H9 (cell line): ENCODE measurements around the gene MBD5. TPM values are rescaled to one million over a fixed set of nuclear protein-coding genes. Genes with fewer than 3 reads are reported as not detected.
A peak's percentile ranks its signal among the peaks of the same experiment; 100 is the strongest.
"Not testable (repeated sequence)": the region's sequence is repeated elsewhere in the genome, so short reads cannot be mapped to it uniquely, and the experiment has no call there.

ENCODE experiments used
- DNase-seq: peaks from one replicate; pipeline ENCODE4 v3.0.0-alpha.2; 2017
- H2AFZ ChIP-seq: one replicate; pipeline ENCODE4 v1.6.1; 2013; ENCODE audit warnings: mild to moderate bottlenecking, low read length, control low read depth, moderate library complexity
- H2AK5ac ChIP-seq: 2 replicates; pipeline ENCODE4 v1.6.1; 2013; ENCODE audit warnings: low read length, control low read depth, mixed read lengths; ENCODE audit not compliant: insufficient read length
- H2BK120ac ChIP-seq: one replicate; pipeline ENCODE4 v1.6.1; 2013; ENCODE audit warnings: low read depth, mild to moderate bottlenecking, low read length, control low read depth, inconsistent platforms; ENCODE audit not compliant: poor library complexity, severe bottlenecking
- H2BK12ac ChIP-seq: 2 replicates; pipeline ENCODE4 v1.6.1; 2013; ENCODE audit warnings: low read length, control low read depth, mixed read lengths, low read depth; ENCODE audit not compliant: insufficient read length
- H2BK15ac ChIP-seq: 2 replicates; pipeline ENCODE4 v1.6.1; 2013; ENCODE audit warnings: low read depth, low read length, control low read depth
- H2BK20ac ChIP-seq: one replicate; pipeline ENCODE4 v1.6.1; 2013; ENCODE audit warnings: low read depth, mild to moderate bottlenecking, low read length, control low read depth, inconsistent platforms; ENCODE audit not compliant: poor library complexity, severe bottlenecking
- H2BK5ac ChIP-seq: 2 replicates; pipeline ENCODE4 v1.6.1; 2013; ENCODE audit warnings: low read length, control low read depth, mixed read lengths; ENCODE audit not compliant: insufficient read length
- H3K14ac ChIP-seq: 2 replicates; pipeline ENCODE4 v1.6.1; 2013; ENCODE audit warnings: low read length, control low read depth; ENCODE audit not compliant: insufficient read depth
- H3K18ac ChIP-seq: 2 replicates; pipeline ENCODE4 v1.6.1; 2013; ENCODE audit warnings: low read depth, mild to moderate bottlenecking, mixed read lengths, low read length, control low read depth; ENCODE audit not compliant: insufficient read length
- H3K23ac ChIP-seq: 2 replicates; pipeline ENCODE4 v1.6.1; 2013; ENCODE audit warnings: low read length, control low read depth, mixed read lengths, low read depth; ENCODE audit not compliant: insufficient read length
- H3K23me2 ChIP-seq: 2 replicates; pipeline ENCODE4 v1.6.1; 2013; ENCODE audit warnings: low read depth, mild to moderate bottlenecking, mixed read lengths, low read length, control low read depth; ENCODE audit not compliant: insufficient read length, poor library complexity, severe bottlenecking
- H3K27ac ChIP-seq: 2 replicates; pipeline ENCODE4 v1.5.1; 2013; ENCODE audit warnings: low read length, control low read depth, mixed read lengths, low read depth; ENCODE audit not compliant: insufficient read length
- H3K27me3 ChIP-seq: 2 replicates; pipeline ENCODE4 v1.6.1; 2013; ENCODE audit warnings: low read length, control low read depth, inconsistent platforms; ENCODE audit not compliant: insufficient read depth
- H3K4ac ChIP-seq: 2 replicates; pipeline ENCODE4 v1.6.1; 2013; ENCODE audit warnings: low read depth, mild to moderate bottlenecking, control low read depth, inconsistent platforms, low read length, moderate library complexity
- H3K4me1 ChIP-seq: 2 replicates; pipeline ENCODE4 v1.6.1; 2013; ENCODE audit warnings: low read length, control low read depth, inconsistent platforms; ENCODE audit not compliant: insufficient read depth
- H3K4me2 ChIP-seq: 2 replicates; pipeline ENCODE4 v1.6.1; 2013; ENCODE audit warnings: low read length, control low read depth, mixed read lengths; ENCODE audit not compliant: insufficient read length, insufficient read depth
- H3K56ac ChIP-seq: 2 replicates; pipeline ENCODE4 v1.6.1; 2013; ENCODE audit warnings: low read depth, mild to moderate bottlenecking, mixed read lengths, low read length, control low read depth; ENCODE audit not compliant: insufficient read length
- H3K79me1 ChIP-seq: 2 replicates; pipeline ENCODE4 v1.6.1; 2013; ENCODE audit warnings: low read depth, mild to moderate bottlenecking, moderate library complexity, low read length, control low read depth, inconsistent platforms; ENCODE audit not compliant: insufficient read depth, poor library complexity, severe bottlenecking
- H3K79me2 ChIP-seq: 2 replicates; pipeline ENCODE4 v1.6.1; 2013; ENCODE audit warnings: low read length, control low read depth, inconsistent platforms; ENCODE audit not compliant: insufficient read depth
- H3K9ac ChIP-seq: 2 replicates; pipeline ENCODE4 v1.6.1; 2013; ENCODE audit warnings: low read length, control low read depth, mixed read lengths; ENCODE audit not compliant: insufficient read length; ENCODE audit errors: extremely low read depth
- H3K9me3 ChIP-seq: one replicate; pipeline ENCODE4 v1.6.1; 2013; ENCODE audit warnings: low read depth, low read length, inconsistent platforms; ENCODE audit not compliant: control insufficient read depth
- H3T11ph ChIP-seq: one replicate; pipeline ENCODE4 v1.6.1; 2013; ENCODE audit warnings: mild to moderate bottlenecking, low read length, control low read depth, inconsistent platforms
- H4K20me1 ChIP-seq: one replicate; pipeline ENCODE4 v1.6.1; 2013; ENCODE audit not compliant: control insufficient read depth, insufficient read length, insufficient read depth
- H4K5ac ChIP-seq: 2 replicates; pipeline ENCODE4 v1.6.1; 2013; ENCODE audit warnings: low read depth, mild to moderate bottlenecking, mixed read lengths, low read length, control low read depth; ENCODE audit not compliant: insufficient read length
- H4K8ac ChIP-seq: replicated peaks from 2 replicates; pipeline ENCODE4 v1.6.1; 2013; ENCODE audit warnings: low read length, control low read depth, mixed read lengths, low read depth; ENCODE audit not compliant: insufficient read length
- H4K91ac ChIP-seq: 2 replicates; pipeline ENCODE4 v1.6.1; 2013; ENCODE audit warnings: low read depth, mild to moderate bottlenecking, moderate library complexity, mixed read lengths, low read length, control low read depth; ENCODE audit not compliant: insufficient read length
- H3K27ac Mint-ChIP-seq, 3 experiments: 2 replicates in 2 of 3; 3 replicates in 1 of 3; pipeline ENCODE4 v1.8.0; 2020 to 2021; ENCODE audit warnings: mixed read lengths in 3 of 3, mild to moderate bottlenecking in 1 of 3, moderate library complexity in 1 of 3
- H3K27me3 Mint-ChIP-seq: 2 replicates; pipeline ENCODE4 v1.8.0; 2021; ENCODE audit warnings: low read depth, mild to moderate bottlenecking, moderate library complexity, mixed read lengths
- H3K36me3 Mint-ChIP-seq, 3 experiments: 2 replicates in 2 of 3; 3 replicates in 1 of 3; pipeline ENCODE4 v1.8.0; 2020 to 2021; ENCODE audit warnings: low read depth in 3 of 3, mixed read lengths in 3 of 3; ENCODE audit not compliant: insufficient read depth in 1 of 3
- H3K4me1 Mint-ChIP-seq, 2 experiments: 2 replicates each; pipeline ENCODE4 v1.8.0; 2020; ENCODE audit warnings: mixed read lengths in 2 of 2
- H3K4me3 Mint-ChIP-seq, 2 experiments: 2 replicates in 1 of 2; 3 replicates in 1 of 2; pipeline ENCODE4 v1.8.0; 2020 to 2021; ENCODE audit warnings: mild to moderate bottlenecking in 2 of 2, mixed read lengths in 2 of 2, moderate library complexity in 1 of 2
- H3K9me3 Mint-ChIP-seq, 2 experiments: 2 replicates in 1 of 2; 3 replicates in 1 of 2; pipeline ENCODE4 v1.8.0; 2020; ENCODE audit warnings: mild to moderate bottlenecking in 2 of 2, mixed read lengths in 2 of 2, moderate library complexity in 1 of 2
- WGBS: extraction: QIAGEN DNeasy Blood & Tissue Kit; methylation state at CpG from one replicate; pipeline ENCODE4 v1.1.7; 2013; ENCODE audit warnings: missing lambda C conversion rate, low lambda C conversion rate, mixed read lengths; ENCODE audit not compliant: insufficient read length; ENCODE audit errors: extremely low coverage; 5-methylcytosine and 5-hydroxymethylcytosine counted together
- total RNA-seq: library from RNA; stranded (reverse); gene quantifications from 2 replicates; pipeline ENCODE4 v1.2.1, GENCODE V29; 2021
- TF ChIP-seq, protein P1 (sequence below): fragments of 200-600 bp; sonication (generic); conservative IDR thresholded peaks from 3 replicates; pipeline ENCODE4 v1.8.0; 2021; ENCODE audit warnings: antibody characterized with exemption, mild to moderate bottlenecking

Gene MBD5
- total RNA-seq, 1 experiment from 2014 or later, result 23.1 TPM

DNA sequence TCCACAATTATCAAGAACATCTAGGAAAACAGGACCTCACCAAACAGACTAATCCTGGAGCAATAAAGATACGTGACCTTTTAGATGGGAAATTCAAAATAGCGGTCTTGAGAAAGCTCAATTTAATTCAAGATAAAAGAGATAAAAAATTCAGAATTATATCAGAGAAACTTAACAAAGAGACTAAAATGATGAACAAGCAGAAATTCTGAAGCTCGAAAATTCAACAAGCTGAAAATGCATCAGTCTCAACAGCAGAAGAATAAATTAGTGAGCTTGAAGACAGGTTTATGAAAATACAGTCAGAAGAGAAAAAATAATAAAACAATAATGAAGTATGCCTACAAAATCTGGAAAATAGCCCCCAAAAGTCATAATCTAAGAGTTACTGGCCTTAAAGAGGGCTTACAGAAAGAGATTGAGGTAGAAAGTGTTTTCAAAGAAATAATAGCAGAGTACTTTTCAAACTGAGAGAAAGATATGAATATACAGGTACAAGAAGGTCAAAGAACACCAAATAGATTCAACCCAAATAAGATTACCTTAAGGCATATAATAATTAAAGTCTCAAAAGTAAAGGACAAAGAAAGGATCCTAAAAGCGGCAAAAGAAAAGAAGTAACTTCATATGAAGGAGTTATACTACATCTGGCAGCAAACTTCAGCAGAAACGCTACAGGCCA, 13.5 kb upstream of the MBD5 start:
- WGBS, result no CpG with 5 or more reads among the region's 5 CpGs

DNA sequence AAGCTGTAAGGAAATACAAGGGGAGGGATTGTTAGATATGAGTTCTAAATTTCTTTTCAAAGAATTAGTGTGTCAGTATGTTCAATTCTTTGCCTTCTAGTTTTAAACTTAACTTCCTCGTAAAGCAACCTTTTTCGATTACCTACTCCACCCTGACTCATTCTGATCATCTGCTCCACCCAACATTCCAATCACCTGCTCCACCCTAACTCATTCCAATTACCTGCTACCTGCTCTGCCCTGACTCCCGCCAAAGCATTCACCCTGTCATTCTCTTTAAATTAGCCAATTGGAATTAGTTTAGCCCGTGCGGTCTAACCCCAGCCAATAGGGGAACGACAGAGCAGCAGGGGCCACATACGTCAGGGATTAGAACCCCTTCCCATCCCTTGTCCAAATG, 12.5 kb upstream of the MBD5 start:
- not testable (repeated sequence) for H2BK120ac ChIP-seq, H2AK5ac ChIP-seq, H3K4me1 ChIP-seq, H3K18ac ChIP-seq, H4K91ac ChIP-seq, H4K20me1 ChIP-seq, H2BK15ac ChIP-seq, H3K56ac ChIP-seq, H4K8ac ChIP-seq, H3K27ac ChIP-seq, DNase-seq, H3T11ph ChIP-seq, H4K5ac ChIP-seq, H3K23ac ChIP-seq, H3K14ac ChIP-seq, H2BK20ac ChIP-seq, H3K27me3 ChIP-seq, H3K79me1 ChIP-seq, H3K27me3 Mint-ChIP-seq, H3K4ac ChIP-seq, H3K23me2 ChIP-seq, H3K9me3 ChIP-seq, H3K4me3 Mint-ChIP-seq, H2BK5ac ChIP-seq, H3K9ac ChIP-seq, H2AFZ ChIP-seq, H3K4me2 ChIP-seq, H2BK12ac ChIP-seq
- peaks cover 40% of the 10 kb centered on the region for H3K79me2 ChIP-seq
- no CpG with 5 or more reads among the region's 7 CpGs for WGBS
- peak overlapping the region in 1 of 3 experiments; percentile 39; a peak in 1 of 7 replicates for H3K27ac Mint-ChIP-seq
- peaks cover 10 to 20% of the 10 kb centered on the region in 2 experiments; a peak in 3 of 4 replicates for H3K4me1 Mint-ChIP-seq
- H3K36me3 Mint-ChIP-seq, result peaks cover 19 to 40% (median 31%) of the 10 kb centered on the region in 3 experiments
- H3K9me3 Mint-ChIP-seq, result peaks cover 17 to 34% of the 10 kb centered on the region in 2 experiments

More for the DNA sequence above, 13.5 kb upstream of the MBD5 start:
- Histone ChIP-seq H2BK5ac (no peak overlapping the region), H3K56ac (no peak overlapping the region), H3K4me1 (no peaks in the 10 kb centered on the region; the same call in 1 of the 2 replicates), H3K4me2 (no peak overlapping the region), H3K79me2 (peaks cover 34% of the 10 kb centered on the region), H2AK5ac (no peak overlapping the region), H3K18ac (no peak overlapping the region), H2BK12ac (no peak overlapping the region), H2BK20ac (no peak overlapping the region), H3K9me3 (no peaks in the 10 kb centered on the region), H3K4ac (no peak overlapping the region), H4K20me1 (no peaks in the 10 kb centered on the region), H3K14ac (no peak overlapping the region), H3K27me3 (no peaks in the 10 kb centered on the region), H2BK120ac (no peak overlapping the region), H4K8ac (no peak overlapping the region), H3T11ph (no peak overlapping the region), H4K5ac (no peak overlapping the region), H2AFZ (no peak overlapping the region), H3K23me2 (no peaks in the 10 kb centered on the region), H4K91ac (no peak overlapping the region), H3K27ac (no peak overlapping the region), H2BK15ac (no peak overlapping the region), H3K23ac (no peak overlapping the region), H3K9ac (no peak overlapping the region), H3K79me1 (no peaks in the 10 kb centered on the region)
- TF ChIP-seq, protein P1, sequence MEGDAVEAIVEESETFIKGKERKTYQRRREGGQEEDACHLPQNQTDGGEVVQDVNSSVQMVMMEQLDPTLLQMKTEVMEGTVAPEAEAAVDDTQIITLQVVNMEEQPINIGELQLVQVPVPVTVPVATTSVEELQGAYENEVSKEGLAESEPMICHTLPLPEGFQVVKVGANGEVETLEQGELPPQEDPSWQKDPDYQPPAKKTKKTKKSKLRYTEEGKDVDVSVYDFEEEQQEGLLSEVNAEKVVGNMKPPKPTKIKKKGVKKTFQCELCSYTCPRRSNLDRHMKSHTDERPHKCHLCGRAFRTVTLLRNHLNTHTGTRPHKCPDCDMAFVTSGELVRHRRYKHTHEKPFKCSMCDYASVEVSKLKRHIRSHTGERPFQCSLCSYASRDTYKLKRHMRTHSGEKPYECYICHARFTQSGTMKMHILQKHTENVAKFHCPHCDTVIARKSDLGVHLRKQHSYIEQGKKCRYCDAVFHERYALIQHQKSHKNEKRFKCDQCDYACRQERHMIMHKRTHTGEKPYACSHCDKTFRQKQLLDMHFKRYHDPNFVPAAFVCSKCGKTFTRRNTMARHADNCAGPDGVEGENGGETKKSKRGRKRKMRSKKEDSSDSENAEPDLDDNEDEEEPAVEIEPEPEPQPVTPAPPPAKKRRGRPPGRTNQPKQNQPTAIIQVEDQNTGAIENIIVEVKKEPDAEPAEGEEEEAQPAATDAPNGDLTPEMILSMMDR, result no peak
- no peak overlapping the region for H3K4me3 Mint-ChIP-seq
- peaks cover 10 to 20% of the 10 kb centered on the region in 2 experiments; a peak in 3 of 4 replicates for H3K4me1 Mint-ChIP-seq
- H3K9me3 Mint-ChIP-seq, result peaks cover 25 to 44% of the 10 kb centered on the region in 2 experiments
- no peak for DNase-seq
- H3K36me3 Mint-ChIP-seq, result peaks cover 28 to 50% (median 38%) of the 10 kb centered on the region in 3 experiments
- H3K27ac Mint-ChIP-seq, result peak overlapping the region in 1 of 3 experiments; percentile 11; a peak in 1 of 7 replicates
- no peaks in the 10 kb centered on the region for H3K27me3 Mint-ChIP-seq
